ENCODE measurements around the gene C13orf46. TPM values are rescaled to one million over a fixed set of nuclear protein-coding genes. Genes with fewer than 3 reads are reported as not detected.

The C13orf46 gene
- polyA plus RNA-seq, 1 donor: 0.34 TPM

DNA sequence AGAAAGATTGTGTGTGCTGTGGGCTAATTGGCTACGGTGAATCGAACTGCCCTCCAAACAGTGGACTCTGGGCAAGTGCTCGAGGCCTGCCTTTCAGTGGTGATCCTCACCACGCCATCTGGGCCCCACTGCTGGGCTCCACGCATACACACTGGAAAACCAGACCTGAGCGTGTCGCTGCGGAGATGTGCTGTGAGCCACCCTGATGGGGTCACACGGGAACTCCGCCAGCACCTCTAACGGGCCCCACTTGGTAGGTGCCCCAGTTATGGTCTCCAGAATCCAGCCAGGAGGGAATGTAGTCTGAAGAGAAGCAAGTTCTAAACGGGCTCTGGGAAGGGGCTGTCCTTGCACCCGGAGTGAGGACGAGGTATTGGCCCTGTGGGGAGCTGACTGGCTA is 39.3 kb downstream of the C13orf46 start:
- no peak overlapping the region for H3K27ac ChIP-seq (ENCODE audit: low read length)
- H3K4me1 ChIP-seq (ENCODE audit: control insufficient read depth, insufficient read depth, low read length): peaks cover 34% of the 10 kb centered on the region
- H3K27me3 ChIP-seq (ENCODE audit: control insufficient read depth, insufficient read depth, low read length): no peaks in the 10 kb centered on the region
- H3K4me3 ChIP-seq (ENCODE audit: low read length): no peak overlapping the region
- WGBS (ENCODE audit: insufficient coverage, low lambda C conversion rate): no CpG with 5 or more reads among the region's 14 CpGs
- DNase-seq: no peak
- H3K9me3 ChIP-seq (ENCODE audit: control insufficient read depth, low read depth, low read length): no peaks in the 10 kb centered on the region
- no peaks in the 10 kb centered on the region for H3K36me3 ChIP-seq (ENCODE audit: control insufficient read depth, insufficient read depth, low read length)

DNA sequence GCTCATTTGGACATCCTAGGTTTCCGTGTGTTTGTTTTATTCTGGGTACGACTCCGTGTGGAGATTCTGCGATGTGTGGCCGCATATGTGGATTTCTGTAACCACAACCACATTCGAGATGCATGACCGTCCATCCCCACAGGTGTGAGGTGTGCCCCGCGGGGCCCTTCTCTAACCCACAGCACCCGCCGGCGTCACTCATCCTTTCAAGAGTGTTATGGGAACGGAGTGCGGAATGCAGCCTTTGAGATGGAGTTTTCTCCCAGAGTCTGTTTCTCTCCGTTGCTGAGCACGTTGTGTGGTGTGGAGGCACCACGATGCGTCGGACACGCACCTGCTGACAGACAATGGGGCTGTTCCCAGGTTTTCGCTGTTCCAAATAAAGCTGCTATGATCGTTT is 40.0 kb downstream of the C13orf46 start:
- no CpG with 5 or more reads among the region's 22 CpGs for WGBS (ENCODE audit: insufficient coverage, low lambda C conversion rate)
- Histone ChIP-seq H3K9me3 (ENCODE audit: control insufficient read depth, low read depth, low read length) (no peaks in the 10 kb centered on the region), H3K36me3 (ENCODE audit: control insufficient read depth, insufficient read depth, low read length) (no peaks in the 10 kb centered on the region), H3K4me1 (ENCODE audit: control insufficient read depth, insufficient read depth, low read length) (peaks cover 28% of the 10 kb centered on the region), H3K4me3 (ENCODE audit: low read length) (no peak overlapping the region), H3K27me3 (ENCODE audit: control insufficient read depth, insufficient read depth, low read length) (no peaks in the 10 kb centered on the region), H3K27ac (ENCODE audit: low read length) (no peak overlapping the region)
- DNase-seq: no peak

DNA sequence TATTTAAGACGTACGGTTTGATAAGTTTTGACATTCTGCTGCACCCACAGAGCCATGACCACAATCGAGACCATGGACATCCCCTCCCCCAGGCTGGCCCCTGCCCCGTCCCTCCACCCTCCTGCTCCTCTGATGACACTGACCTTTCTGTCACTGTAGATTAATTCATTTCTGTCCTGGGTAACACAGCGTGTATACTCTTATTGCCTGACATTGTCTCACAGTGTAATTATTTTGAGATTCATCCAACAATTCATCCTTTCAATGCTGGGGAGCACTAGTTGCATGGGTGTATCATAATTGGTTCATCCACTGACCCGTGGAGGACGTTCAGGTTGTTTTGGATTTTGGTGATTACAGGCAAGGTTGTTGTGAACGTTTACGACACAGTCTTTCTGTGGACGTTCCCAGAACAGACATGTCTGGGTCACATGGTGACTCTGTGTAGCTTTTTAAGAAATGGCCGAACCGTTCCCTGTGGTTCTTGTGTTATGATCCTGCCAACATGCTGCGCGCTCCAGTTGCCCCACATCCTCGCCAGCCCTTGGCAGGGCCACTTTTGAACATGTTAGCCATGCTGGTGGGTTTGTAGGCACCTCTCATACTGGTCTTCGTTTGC is 41.9 kb downstream of the C13orf46 start:
- Histone ChIP-seq H3K4me3 (ENCODE audit: low read length) (no peak overlapping the region), H3K9me3 (ENCODE audit: control insufficient read depth, low read depth, low read length) (no peaks in the 10 kb centered on the region), H3K27ac (ENCODE audit: low read length) (no peak overlapping the region), H3K36me3 (ENCODE audit: control insufficient read depth, insufficient read depth, low read length) (no peaks in the 10 kb centered on the region), H3K4me1 (ENCODE audit: control insufficient read depth, insufficient read depth, low read length) (peaks cover 8% of the 10 kb centered on the region), H3K27me3 (ENCODE audit: control insufficient read depth, insufficient read depth, low read length) (no peaks in the 10 kb centered on the region)
- WGBS (ENCODE audit: insufficient coverage, low lambda C conversion rate): 75% methylated on average over 1 of the region's 16 CpGs
- DNase-seq: no peak

GRCh38 chr13:113930671-113931637 is 42.9 kb downstream of the C13orf46 start:
- Histone ChIP-seq H3K4me1 (ENCODE audit: control insufficient read depth, insufficient read depth, low read length) (peaks cover 8% of the 10 kb centered on the region), H3K36me3 (ENCODE audit: control insufficient read depth, insufficient read depth, low read length) (no peaks in the 10 kb centered on the region), H3K27ac (ENCODE audit: low read length) (no peak overlapping the region), H3K27me3 (ENCODE audit: control insufficient read depth, insufficient read depth, low read length) (no peaks in the 10 kb centered on the region), H3K9me3 (ENCODE audit: control insufficient read depth, low read depth, low read length) (no peaks in the 10 kb centered on the region), H3K4me3 (ENCODE audit: low read length) (no peak overlapping the region)
- DNase-seq: no peak
- WGBS (ENCODE audit: insufficient coverage, low lambda C conversion rate): no CpG with 5 or more reads among the region's 36 CpGs

DNA sequence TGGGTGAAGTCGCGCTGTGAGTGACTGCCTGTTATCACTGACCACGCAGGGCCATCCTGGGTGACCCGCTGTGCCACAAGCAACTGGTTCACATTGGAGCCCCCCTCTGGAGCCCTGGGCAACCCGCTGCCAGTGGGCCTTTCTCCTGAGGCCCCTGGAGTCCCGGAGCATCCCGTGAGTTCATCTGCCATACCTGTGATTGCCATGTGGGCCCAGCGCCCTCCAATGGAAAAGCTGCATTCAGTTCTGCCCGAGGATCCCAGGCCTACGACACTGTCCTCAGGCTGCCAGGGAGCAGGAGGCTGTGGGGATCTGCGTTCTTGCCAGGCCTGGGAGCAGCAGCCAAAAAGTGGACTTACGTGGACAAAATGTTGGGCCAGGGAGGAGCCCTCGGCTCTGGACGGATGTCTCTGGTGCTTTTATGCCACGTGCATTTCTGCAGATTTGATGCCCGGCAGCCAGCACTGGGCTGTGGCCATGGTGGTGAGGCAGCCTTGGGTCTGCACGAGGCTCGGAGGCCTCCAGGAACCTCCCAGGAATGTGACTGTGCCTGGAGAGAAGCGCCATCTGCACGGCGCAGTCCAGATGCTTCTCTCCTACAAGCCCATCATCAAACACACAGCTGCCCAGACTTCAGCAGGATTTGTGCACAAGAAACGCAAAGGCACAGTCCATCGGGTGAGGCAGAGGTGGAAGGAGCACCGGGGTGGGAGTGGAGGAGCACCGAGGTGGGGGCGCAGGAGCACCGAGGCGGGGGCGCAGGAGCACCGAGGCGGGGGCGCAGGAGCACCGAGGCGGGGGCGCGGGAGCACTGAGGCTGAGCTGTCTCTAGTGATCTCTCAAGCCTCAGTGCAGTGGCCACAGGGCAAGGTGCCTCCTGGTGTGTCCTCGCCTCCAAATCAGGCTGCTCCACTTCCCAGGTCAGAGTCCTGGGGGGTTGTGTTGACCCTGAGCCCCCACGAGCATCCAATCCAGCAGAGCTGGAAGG is 44.0 kb downstream of the C13orf46 start:
- Histone ChIP-seq H3K27me3 (ENCODE audit: control insufficient read depth, insufficient read depth, low read length) (no peaks in the 10 kb centered on the region), H3K36me3 (ENCODE audit: control insufficient read depth, insufficient read depth, low read length) (no peaks in the 10 kb centered on the region), H3K27ac (ENCODE audit: low read length) (no peak overlapping the region), H3K4me3 (ENCODE audit: low read length) (no peak overlapping the region), H3K4me1 (ENCODE audit: control insufficient read depth, insufficient read depth, low read length) (peaks cover 4% of the 10 kb centered on the region), H3K9me3 (ENCODE audit: control insufficient read depth, low read depth, low read length) (no peaks in the 10 kb centered on the region)
- no CpG with 5 or more reads among the region's 38 CpGs for WGBS (ENCODE audit: insufficient coverage, low lambda C conversion rate)
- DNase-seq: no peak

DNA sequence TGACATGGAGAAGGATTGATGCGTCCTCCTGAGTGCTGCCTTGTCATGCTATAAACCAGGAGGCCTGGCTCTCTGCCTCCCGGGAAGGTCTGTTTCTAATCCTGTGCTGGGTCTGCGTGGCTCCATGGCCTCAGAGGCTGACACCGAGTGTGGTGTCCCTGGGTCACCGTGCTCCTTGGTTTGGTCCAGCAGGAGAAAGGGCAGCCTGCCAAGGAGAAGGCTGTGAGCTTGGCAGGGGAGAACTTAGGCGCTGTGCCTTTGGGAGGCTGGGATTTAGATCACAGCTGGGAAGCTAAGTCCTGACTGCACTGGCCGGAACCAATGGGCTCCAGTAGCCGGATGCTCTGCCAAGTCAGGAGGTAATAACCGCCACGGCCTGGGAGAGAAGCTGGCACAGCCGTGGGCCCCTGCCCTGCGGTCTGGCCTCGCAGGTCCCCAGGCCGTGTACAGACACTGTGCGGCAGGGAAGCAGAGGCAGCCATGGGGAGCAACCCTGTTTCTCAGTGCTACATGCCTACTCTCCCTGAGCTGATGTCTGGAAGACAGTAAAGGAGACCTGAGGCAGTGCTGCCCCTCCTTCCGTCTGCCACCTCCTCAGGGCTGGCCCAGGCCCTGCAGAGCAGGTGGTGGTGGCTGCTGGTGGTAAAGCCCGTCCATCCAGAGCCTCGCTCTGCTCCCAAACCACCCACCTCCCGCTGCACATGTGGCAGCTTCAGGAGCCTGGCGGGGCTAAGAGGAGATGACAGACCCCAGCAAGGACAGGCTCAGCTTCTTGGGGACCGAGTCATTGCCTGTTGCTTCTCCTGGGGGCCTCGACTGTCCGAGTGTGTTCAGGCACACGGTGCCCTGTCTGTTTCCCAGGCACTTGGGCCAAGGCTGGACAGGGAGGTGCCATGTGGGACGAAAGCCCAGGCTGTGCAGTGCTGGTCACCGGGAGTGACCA is 44.9 kb downstream of the C13orf46 start:
- Histone ChIP-seq H3K27ac (ENCODE audit: low read length) (no peak overlapping the region), H3K4me1 (ENCODE audit: control insufficient read depth, insufficient read depth, low read length) (no peaks in the 10 kb centered on the region), H3K4me3 (ENCODE audit: low read length) (no peak overlapping the region), H3K27me3 (ENCODE audit: control insufficient read depth, insufficient read depth, low read length) (no peaks in the 10 kb centered on the region), H3K9me3 (ENCODE audit: control insufficient read depth, low read depth, low read length) (no peaks in the 10 kb centered on the region), H3K36me3 (ENCODE audit: control insufficient read depth, insufficient read depth, low read length) (no peaks in the 10 kb centered on the region)
- WGBS (ENCODE audit: insufficient coverage, low lambda C conversion rate): no CpG with 5 or more reads among the region's 26 CpGs
- peak in 1 of 2 donors; percentile 27 for DNase-seq

GRCh38 chr13:113927661-113928581 is 46.0 kb downstream of the C13orf46 start:
- no peaks in the 10 kb centered on the region for H3K4me1 ChIP-seq (ENCODE audit: control insufficient read depth, insufficient read depth, low read length)
- no peak overlapping the region for H3K4me3 ChIP-seq (ENCODE audit: low read length)
- no peaks in the 10 kb centered on the region for H3K9me3 ChIP-seq (ENCODE audit: control insufficient read depth, low read depth, low read length)
- no peaks in the 10 kb centered on the region for H3K36me3 ChIP-seq (ENCODE audit: control insufficient read depth, insufficient read depth, low read length)
- no peak overlapping the region for H3K27ac ChIP-seq (ENCODE audit: low read length)
- no peaks in the 10 kb centered on the region for H3K27me3 ChIP-seq (ENCODE audit: control insufficient read depth, insufficient read depth, low read length)
- 69% methylated on average over 5 of the region's 36 CpGs for WGBS (ENCODE audit: insufficient coverage, low lambda C conversion rate)
- DNase-seq: peak in 1 of 2 donors; percentile 48

GRCh38 chr13:113926951-113927660 is 46.8 kb downstream of the C13orf46 start:
- H3K27ac ChIP-seq (ENCODE audit: low read length): no peak overlapping the region
- H3K9me3 ChIP-seq (ENCODE audit: control insufficient read depth, low read depth, low read length): no peaks in the 10 kb centered on the region
- WGBS (ENCODE audit: insufficient coverage, low lambda C conversion rate): no CpG with 5 or more reads among the region's 12 CpGs
- H3K36me3 ChIP-seq (ENCODE audit: control insufficient read depth, insufficient read depth, low read length): no peaks in the 10 kb centered on the region
- no peaks in the 10 kb centered on the region for H3K27me3 ChIP-seq (ENCODE audit: control insufficient read depth, insufficient read depth, low read length)
- H3K4me3 ChIP-seq (ENCODE audit: low read length): no peak overlapping the region
- no peak for DNase-seq
- no peaks in the 10 kb centered on the region for H3K4me1 ChIP-seq (ENCODE audit: control insufficient read depth, insufficient read depth, low read length)
